Parathyroid adenoma (tissue), 2 donors: ENCODE measurements around the gene DYNLT1.

Experiments
- H2AFZ ChIP-seq: fragments of 300-600 bp; sonication (generic); one replicate; pipeline ENCODE4 v1.7.0; 2017; ENCODE audit warnings: antibody characterized with exemption, mild to moderate bottlenecking
- H3K27ac ChIP-seq: fragments of 300-600 bp; sonication (generic); one replicate; pipeline ENCODE4 v1.7.0; 2017
- H3K27me3 ChIP-seq: fragments of 300-600 bp; sonication (generic); one replicate; pipeline ENCODE4 v1.7.0; 2017; ENCODE audit warnings: low read length; ENCODE audit not compliant: control insufficient read depth, insufficient read depth
- H3K36me3 ChIP-seq: fragments of 300-600 bp; sonication (generic); one replicate; pipeline ENCODE4 v1.7.0; 2017; ENCODE audit warnings: low read length; ENCODE audit not compliant: control insufficient read depth, insufficient read depth
- H3K4me1 ChIP-seq: fragments of 300-600 bp; sonication (generic); one replicate; pipeline ENCODE4 v1.7.0; 2017; ENCODE audit warnings: control low read depth
- H3K4me2 ChIP-seq: fragments of 300-600 bp; sonication (generic); one replicate; pipeline ENCODE4 v1.7.0; 2017; ENCODE audit warnings: low read length
- H3K4me3 ChIP-seq: fragments of 300-600 bp; sonication (generic); one replicate; pipeline ENCODE4 v1.7.0; 2017; ENCODE audit warnings: low read depth, low read length
- H3K79me2 ChIP-seq: fragments of 300-600 bp; sonication (generic); one replicate; pipeline ENCODE4 v1.7.0; 2017; ENCODE audit warnings: control low read depth
- H3K9ac ChIP-seq: fragments of 300-600 bp; sonication (generic); one replicate; pipeline ENCODE4 v1.7.0; 2017; ENCODE audit warnings: mild to moderate bottlenecking
- H3K9me3 ChIP-seq: fragments of 300-600 bp; sonication (generic); one replicate; pipeline ENCODE4 v1.7.0; 2017; ENCODE audit warnings: low read length; ENCODE audit not compliant: control insufficient read depth
- TF ChIP-seq, protein P1 (sequence below): fragments of 300-600 bp; sonication (generic); IDR thresholded peaks from one replicate; pipeline ENCODE4 v1.7.0; 2017; ENCODE audit warnings: antibody characterized with exemption, mild to moderate bottlenecking
- donor health status: primary hyperparathyroidism.

Gene DYNLT1

GRCh38 chr6:158686311-158686710 is 41.8 kb upstream of the DYNLT1 start:
- no peak overlapping the region for H3K4me3 ChIP-seq
- TF ChIP-seq, protein P1, sequence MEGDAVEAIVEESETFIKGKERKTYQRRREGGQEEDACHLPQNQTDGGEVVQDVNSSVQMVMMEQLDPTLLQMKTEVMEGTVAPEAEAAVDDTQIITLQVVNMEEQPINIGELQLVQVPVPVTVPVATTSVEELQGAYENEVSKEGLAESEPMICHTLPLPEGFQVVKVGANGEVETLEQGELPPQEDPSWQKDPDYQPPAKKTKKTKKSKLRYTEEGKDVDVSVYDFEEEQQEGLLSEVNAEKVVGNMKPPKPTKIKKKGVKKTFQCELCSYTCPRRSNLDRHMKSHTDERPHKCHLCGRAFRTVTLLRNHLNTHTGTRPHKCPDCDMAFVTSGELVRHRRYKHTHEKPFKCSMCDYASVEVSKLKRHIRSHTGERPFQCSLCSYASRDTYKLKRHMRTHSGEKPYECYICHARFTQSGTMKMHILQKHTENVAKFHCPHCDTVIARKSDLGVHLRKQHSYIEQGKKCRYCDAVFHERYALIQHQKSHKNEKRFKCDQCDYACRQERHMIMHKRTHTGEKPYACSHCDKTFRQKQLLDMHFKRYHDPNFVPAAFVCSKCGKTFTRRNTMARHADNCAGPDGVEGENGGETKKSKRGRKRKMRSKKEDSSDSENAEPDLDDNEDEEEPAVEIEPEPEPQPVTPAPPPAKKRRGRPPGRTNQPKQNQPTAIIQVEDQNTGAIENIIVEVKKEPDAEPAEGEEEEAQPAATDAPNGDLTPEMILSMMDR = no peak
- H3K4me2 ChIP-seq = peak overlapping the region; percentile 25
- no peaks in the 10 kb centered on the region for H3K36me3 ChIP-seq
- no peaks in the 10 kb centered on the region for H3K79me2 ChIP-seq
- H3K27me3 ChIP-seq = no peaks in the 10 kb centered on the region
- peak overlapping the region; percentile 65 for H2AFZ ChIP-seq
- peaks cover 14% of the 10 kb centered on the region for H3K4me1 ChIP-seq
- no peaks in the 10 kb centered on the region for H3K9me3 ChIP-seq
- no peak overlapping the region for H3K9ac ChIP-seq
- peak overlapping the region; percentile 25 for H3K27ac ChIP-seq

GRCh38 chr6:158684745-158685324 is 40.3 kb upstream of the DYNLT1 start:
- no peaks in the 10 kb centered on the region for H3K9me3 ChIP-seq
- no peaks in the 10 kb centered on the region for H3K79me2 ChIP-seq
- no peaks in the 10 kb centered on the region for H3K36me3 ChIP-seq
- H3K27me3 ChIP-seq = no peaks in the 10 kb centered on the region
- H3K9ac ChIP-seq = no peak overlapping the region
- no peak overlapping the region for H2AFZ ChIP-seq
- TF ChIP-seq, protein P1 = no peak
- no peak overlapping the region for H3K4me3 ChIP-seq
- H3K4me1 ChIP-seq = peaks cover 14% of the 10 kb centered on the region
- no peak overlapping the region for H3K4me2 ChIP-seq
- peak overlapping the region; percentile 64 for H3K27ac ChIP-seq

- no peaks in the 10 kb centered on the region for H3K79me2 ChIP-seq
- H3K36me3 ChIP-seq = no peaks in the 10 kb centered on the region
- H2AFZ ChIP-seq = no peak overlapping the region
- no peaks in the 10 kb centered on the region for H3K9me3 ChIP-seq
- H3K9ac ChIP-seq = no peak overlapping the region
- peaks cover 14% of the 10 kb centered on the region for H3K4me1 ChIP-seq
- H3K27ac ChIP-seq = peak overlapping the region; percentile 64
- H3K4me2 ChIP-seq = no peak overlapping the region
- H3K27me3 ChIP-seq = no peaks in the 10 kb centered on the region
- H3K4me3 ChIP-seq = no peak overlapping the region
- TF ChIP-seq, protein P1 = no peak
Observed at GRCh38 chr6:158684311-158684710, 39.8 kb upstream of the DYNLT1 start.

- Histone ChIP-seq H3K9me3 (no peaks in the 10 kb centered on the region), H2AFZ (no peak overlapping the region), H3K4me1 (peaks cover 2% of the 10 kb centered on the region), H3K36me3 (no peaks in the 10 kb centered on the region), H3K4me3 (no peak overlapping the region), H3K4me2 (no peak overlapping the region), H3K9ac (no peak overlapping the region), H3K79me2 (no peaks in the 10 kb centered on the region), H3K27me3 (no peaks in the 10 kb centered on the region), H3K27ac (no peak overlapping the region)
- TF ChIP-seq, protein P1 = no peak
Observed at GRCh38 chr6:158680481-158680880, 35.9 kb upstream of the DYNLT1 start.

GRCh38 chr6:158680015-158680414 is 35.5 kb upstream of the DYNLT1 start:
- Histone ChIP-seq H3K4me2 (no peak overlapping the region), H3K4me3 (no peak overlapping the region), H3K27ac (no peak overlapping the region), H2AFZ (no peak overlapping the region), H3K27me3 (no peaks in the 10 kb centered on the region), H3K79me2 (peaks cover 1% of the 10 kb centered on the region), H3K4me1 (peaks cover 2% of the 10 kb centered on the region), H3K9ac (no peak overlapping the region), H3K9me3 (no peaks in the 10 kb centered on the region), H3K36me3 (no peaks in the 10 kb centered on the region)
- TF ChIP-seq, protein P1 = no peak
